Fibroblast of villous mesenchyme (primary cell): ENCODE data around the gene CDH22. TPM values are rescaled to one million over a fixed set of nuclear protein-coding genes. Genes with fewer than 3 reads are reported as not detected.

ENCODE experiments used
- DNase-seq: peaks from one replicate; pipeline ENCODE4 v3.0.0-alpha.2; 2010; ENCODE audit warnings: low read depth
- H3K4me3 ChIP-seq: 2 replicates; pipeline ENCODE4 v1.5.1; 2011; ENCODE audit warnings: low read depth, mild to moderate bottlenecking, low read length
- CTCF ChIP-seq: IDR thresholded peaks from 2 replicates; pipeline ENCODE4 v1.5.1; 2012; ENCODE audit warnings: low read depth, mild to moderate bottlenecking, low read length; ENCODE audit not compliant: insufficient read depth
- total RNA-seq: library from RNA; depleted of rRNA; stranded (reverse); fragments of >200 nt; gene quantifications from 2 replicates; pipeline ENCODE4 v1.2.3, GENCODE V29; 2012

The CDH22 gene
- total RNA-seq, 1 donor: not detected

GRCh38 chr20:46185353-46185752 is 122.9 kb downstream of the CDH22 start:
- no peak for TF ChIP-seq CTCF
- no peak for DNase-seq
- no peak overlapping the region for H3K4me3 ChIP-seq

GRCh38 chr20:46183768-46184167 is 124.5 kb downstream of the CDH22 start:
- DNase-seq: no peak
- no peak for TF ChIP-seq CTCF
- no peak overlapping the region for H3K4me3 ChIP-seq

- no peak overlapping the region for H3K4me3 ChIP-seq
- DNase-seq: no peak
- no peak for TF ChIP-seq CTCF
These were observed 125.8 kb downstream of the CDH22 start for GRCh38 chr20:46182276-46183200.

GRCh38 chr20:46179862-46180261 is 128.4 kb downstream of the CDH22 start:
- DNase-seq: no peak
- no peak overlapping the region for H3K4me3 ChIP-seq
- TF ChIP-seq CTCF: no peak

GRCh38 chr20:46178891-46179290 is 129.4 kb downstream of the CDH22 start:
- no peak overlapping the region for H3K4me3 ChIP-seq
- no peak for DNase-seq
- TF ChIP-seq CTCF: no peak

- H3K4me3 ChIP-seq: no peak overlapping the region
- TF ChIP-seq CTCF: no peak
- DNase-seq: no peak
These were observed 130.5 kb downstream of the CDH22 start for GRCh38 chr20:46177768-46178167.

GRCh38 chr20:46176739-46177378 is 131.4 kb downstream of the CDH22 start:
- TF ChIP-seq CTCF: no peak
- DNase-seq: no peak
- no peak overlapping the region for H3K4me3 ChIP-seq
